IMR-90 (cell line): Measurements from ENCODE around the gene AIF1. TPM values are rescaled to one million over a fixed set of nuclear protein-coding genes. Genes with fewer than 3 reads are reported as not detected.

ENCODE experiments used
- ATAC-seq: fragments of 200-7000 bp; cut with Tn5 transposase; 2 replicates; pipeline ENCODE4 v1.9.1; 2020; ENCODE audit warnings: low read depth, mild to moderate bottlenecking, moderate library complexity
- Bru-seq: library from RNA; stranded (reverse); fragments of 400-500 nt; gene quantifications from one replicate; lab custom pipeline; 2021; lab: Mats Ljungman, UMichigan
- BruChase-seq, 2 experiments: library from RNA; stranded (reverse); fragments of 400-500 nt; gene quantifications; one replicate each; lab custom pipeline; 2021; lab: Mats Ljungman, UMichigan
- BruUV-seq: library from RNA; stranded (reverse); fragments of 400-500 nt; replicated peaks from 2 replicates; lab custom pipeline; 2021; lab: Mats Ljungman, UMichigan
- CTCF ChIA-PET: fragments of 300-600 bp; formaldehyde crosslinking; extraction: SDS; loops from one replicate; lab custom pipeline; 2021; ENCODE audit warnings: antibody characterized with exemption; lab: Yijun Ruan, JAX
- POLR2A ChIA-PET: fragments of 300-600 bp; sonication (Branson Sonifier 250); formaldehyde crosslinking; loops from one replicate; lab custom pipeline; 2022; ENCODE audit warnings: antibody characterized with exemption; ENCODE audit not compliant: unreplicated experiment; lab: Charles Lee
- DNase-seq: peaks from one replicate; pipeline ENCODE4 v3.0.0; 2013
- H2AFZ ChIP-seq: replicated peaks from 2 replicates; pipeline ENCODE3; 2013; ENCODE audit warnings: low read length, mild to moderate bottlenecking; ENCODE audit not compliant: poor library complexity
- H2AK5ac ChIP-seq: 2 replicates; pipeline ENCODE4 v1.6.1; 2013; ENCODE audit warnings: low read depth, low read length, inconsistent platforms
- H2AK9ac ChIP-seq: replicated peaks from 2 replicates; pipeline ENCODE3; 2013; ENCODE audit warnings: mild to moderate bottlenecking, low read depth, low read length, moderate library complexity; ENCODE audit not compliant: poor library complexity
- H2BK120ac ChIP-seq: 2 replicates; pipeline ENCODE4 v1.6.1; 2013; ENCODE audit warnings: low read depth, low read length, inconsistent platforms
- H2BK15ac ChIP-seq: 3 replicates; pipeline ENCODE4 v1.6.1; 2013; ENCODE audit warnings: low read depth, low read length, inconsistent platforms
- H2BK20ac ChIP-seq: 2 replicates; pipeline ENCODE4 v1.6.1; 2013; ENCODE audit warnings: low read depth, mild to moderate bottlenecking, inconsistent platforms, low read length, moderate library complexity
- H2BK5ac ChIP-seq: 2 replicates; pipeline ENCODE4 v1.6.1; 2013; ENCODE audit warnings: mild to moderate bottlenecking, low read depth, low read length, inconsistent platforms; ENCODE audit not compliant: poor library complexity, severe bottlenecking
- H3K14ac ChIP-seq: replicated peaks from 2 replicates; pipeline ENCODE4 v1.6.1; 2013; ENCODE audit warnings: low read depth, low read length, inconsistent platforms
- H3K18ac ChIP-seq: 2 replicates; pipeline ENCODE4 v1.6.1; 2013; ENCODE audit warnings: low read depth, low read length, control low read depth
- H3K23ac ChIP-seq: 2 replicates; pipeline ENCODE4 v1.6.1; 2013; ENCODE audit warnings: low read depth, low read length, inconsistent platforms
- H3K27ac ChIP-seq: 2 replicates; pipeline ENCODE4 v1.5.1; 2013; ENCODE audit warnings: mild to moderate bottlenecking, control low read depth, low read length; ENCODE audit not compliant: insufficient read depth
- H3K27me3 ChIP-seq: 2 replicates; pipeline ENCODE4 v1.6.1; 2013; ENCODE audit warnings: low read length; ENCODE audit not compliant: control insufficient read depth, insufficient read depth
- H3K36me3 ChIP-seq: 2 replicates; pipeline ENCODE4 v1.6.1; 2013; ENCODE audit warnings: low read length, mixed read lengths; ENCODE audit not compliant: control insufficient read depth, insufficient read depth
- H3K4ac ChIP-seq: 2 replicates; pipeline ENCODE4 v1.6.1; 2013; ENCODE audit warnings: low read depth, low read length, inconsistent platforms
- H3K4me1 ChIP-seq: 2 replicates; pipeline ENCODE4 v1.6.1; 2013; ENCODE audit warnings: low read length, mixed read lengths; ENCODE audit not compliant: control insufficient read depth, insufficient read depth
- H3K4me2 ChIP-seq: 2 replicates; pipeline ENCODE4 v1.6.1; 2013; ENCODE audit warnings: low read depth, mild to moderate bottlenecking, control low read depth, low read length, moderate library complexity
- H3K4me3 ChIP-seq: 2 replicates; pipeline ENCODE4 v1.5.1; 2013; ENCODE audit warnings: low read depth, mild to moderate bottlenecking, control low read depth, low read length, moderate library complexity; ENCODE audit not compliant: insufficient read depth
- H3K56ac ChIP-seq: 2 replicates; pipeline ENCODE4 v1.6.1; 2013; ENCODE audit warnings: low read length, inconsistent platforms; ENCODE audit not compliant: insufficient read depth; ENCODE audit errors: extremely low read depth
- H3K79me1 ChIP-seq, 2 experiments: 2 replicates each; pipeline ENCODE4 v1.6.1; 2013; ENCODE audit warnings: low read length in 2 of 2, inconsistent platforms in 1 of 2, low read depth in 1 of 2
- H3K9ac ChIP-seq: 2 replicates; pipeline ENCODE4 v1.6.1; 2013; ENCODE audit warnings: low read depth, low read length, control low read depth
- H3K9me1 ChIP-seq: 2 replicates; pipeline ENCODE4 v1.6.1; 2013; ENCODE audit warnings: low read length, inconsistent platforms; ENCODE audit not compliant: insufficient read depth
- H3K9me3 ChIP-seq: 2 replicates; pipeline ENCODE4 v1.6.1; 2013; ENCODE audit warnings: low read length; ENCODE audit not compliant: control insufficient read depth, insufficient read depth
- H4K20me1 ChIP-seq: 2 replicates; pipeline ENCODE4 v1.6.1; 2013; ENCODE audit warnings: low read length, inconsistent platforms; ENCODE audit not compliant: insufficient read depth
- H4K5ac ChIP-seq: 2 replicates; pipeline ENCODE4 v1.6.1; 2013; ENCODE audit warnings: mild to moderate bottlenecking, low read depth, low read length, control low read depth
- H4K8ac ChIP-seq, 2 experiments: 2 replicates each; pipeline ENCODE4 v1.6.1; 2013; ENCODE audit warnings: low read depth in 2 of 2, low read length in 2 of 2, control low read depth in 1 of 2, inconsistent platforms in 1 of 2
- H4K91ac ChIP-seq: 2 replicates; pipeline ENCODE4 v1.6.1; 2013; ENCODE audit warnings: low read depth, low read length, inconsistent platforms; ENCODE audit not compliant: insufficient read depth
- CEBPB ChIP-seq: IDR thresholded peaks from 2 replicates; pipeline ENCODE4 v1.6.1; 2012; ENCODE audit warnings: low read depth, low read length, improper control_type of control experiment
- CHD1 ChIP-seq: IDR thresholded peaks from 2 replicates; pipeline ENCODE4 v1.6.1; 2012; ENCODE audit warnings: low read depth, low read length, improper control_type of control experiment
- FOS ChIP-seq: fragments of 150-350 bp; IDR thresholded peaks from 2 replicates; pipeline ENCODE4 v1.6.1; 2016; ENCODE audit warnings: low read depth, low read length
- MAFK ChIP-seq: IDR thresholded peaks from 2 replicates; pipeline ENCODE4 v1.6.1; 2012; ENCODE audit warnings: low read depth, low read length, improper control_type of control experiment
- NFE2L2 ChIP-seq: fragments of 150-350 bp; IDR thresholded peaks from 2 replicates; pipeline ENCODE4 v1.6.1; 2016; ENCODE audit warnings: low read depth, mild to moderate bottlenecking, low read length
- POLR2A ChIP-seq: IDR thresholded peaks from 2 replicates; pipeline ENCODE4 v1.6.1; 2012; ENCODE audit warnings: mild to moderate bottlenecking, low read depth, low read length
- RAD21 ChIP-seq: IDR thresholded peaks from 2 replicates; pipeline ENCODE4 v1.6.1; 2012; ENCODE audit warnings: low read length, improper control_type of control experiment
- RFX5 ChIP-seq: IDR thresholded peaks from 2 replicates; pipeline ENCODE4 v1.8.0; 2012; ENCODE audit warnings: low read depth, mild to moderate bottlenecking, low read length, moderate library complexity
- WGBS, 2 experiments: methylation state at CpG; one replicate each; pipeline versions ENCODE4 v1.1.5 to v1.1.7; 2013; ENCODE audit warnings: missing lambda C conversion rate in 2 of 2; ENCODE audit not compliant: insufficient read length in 1 of 2; ENCODE audit errors: extremely low coverage in 2 of 2; 5-methylcytosine and 5-hydroxymethylcytosine counted together
- dilution Hi-C: fragments of 300-500 bp; cut with HindIII; formaldehyde crosslinking; loops from one replicate; pipeline ENCODE4 v1.14.3; 2018; ENCODE audit warnings: low sequenced_read_pairs; ENCODE audit not compliant: unreplicated experiment
- in situ Hi-C: fragments of 300-500 bp; cut with MboI; formaldehyde crosslinking; loops from 3 replicates; pipeline ENCODE4 v1.14.3; 2019; ENCODE audit warnings: low sequenced_read_pairs, inconsistent platforms, mixed read lengths
- intact Hi-C: fragments of 100-400 bp; cut with micrococcal nuclease; formaldehyde crosslinking; loops from 2 replicates; pipeline ENCODE4 v1.10.0; 2022
- long read RNA-seq: library from polyadenylated mRNA; unstranded; transcript quantifications from one replicate; pipeline ENCODE4 v2.0.0, GENCODE V29; 2021; ENCODE audit not compliant: unreplicated experiment
- polyA plus RNA-seq, 3 experiments: library from polyadenylated mRNA; depleted of rRNA; stranded (reverse); fragments of >200 nt; gene quantifications; 2 replicates each; pipeline ENCODE4 v1.2.3, GENCODE V29; 2012; ENCODE audit warnings: low replicate concordance in 1 of 3
- total RNA-seq: library from RNA; depleted of rRNA; stranded (reverse); fragments of >200 nt; gene quantifications from 2 replicates; pipeline ENCODE4 v1.2.3, GENCODE V29; 2012; rRNA removed
- TF ChIP-seq, protein P1 (sequence below): fragments of 150-350 bp; IDR thresholded peaks from 2 replicates; pipeline ENCODE4 v1.6.1; 2017; ENCODE audit warnings: mild to moderate bottlenecking, antibody characterized with exemption, low read length, low read depth

Gene AIF1
- total RNA-seq (not detected in 2 replicates), polyA plus RNA-seq (2012; rRNA removed) (not detected in 2 replicates), Bru-seq, nascent RNA (percentile 18 among the genes with signal in this experiment), BruChase-seq, experiment 1, labeled RNA remaining after a 6-hour chase (not detected), BruChase-seq, experiment 2, labeled RNA remaining after a 2-hour chase (not detected)
- polyA plus RNA-seq (2012; cell fraction: cytosol; rRNA removed): not detected in 2 replicates
- not detected in 2 replicates for polyA plus RNA-seq (2012; cell fraction: nucleus; rRNA removed; ENCODE audit: low replicate concordance)
- long read RNA-seq: 0 reads

DNA sequence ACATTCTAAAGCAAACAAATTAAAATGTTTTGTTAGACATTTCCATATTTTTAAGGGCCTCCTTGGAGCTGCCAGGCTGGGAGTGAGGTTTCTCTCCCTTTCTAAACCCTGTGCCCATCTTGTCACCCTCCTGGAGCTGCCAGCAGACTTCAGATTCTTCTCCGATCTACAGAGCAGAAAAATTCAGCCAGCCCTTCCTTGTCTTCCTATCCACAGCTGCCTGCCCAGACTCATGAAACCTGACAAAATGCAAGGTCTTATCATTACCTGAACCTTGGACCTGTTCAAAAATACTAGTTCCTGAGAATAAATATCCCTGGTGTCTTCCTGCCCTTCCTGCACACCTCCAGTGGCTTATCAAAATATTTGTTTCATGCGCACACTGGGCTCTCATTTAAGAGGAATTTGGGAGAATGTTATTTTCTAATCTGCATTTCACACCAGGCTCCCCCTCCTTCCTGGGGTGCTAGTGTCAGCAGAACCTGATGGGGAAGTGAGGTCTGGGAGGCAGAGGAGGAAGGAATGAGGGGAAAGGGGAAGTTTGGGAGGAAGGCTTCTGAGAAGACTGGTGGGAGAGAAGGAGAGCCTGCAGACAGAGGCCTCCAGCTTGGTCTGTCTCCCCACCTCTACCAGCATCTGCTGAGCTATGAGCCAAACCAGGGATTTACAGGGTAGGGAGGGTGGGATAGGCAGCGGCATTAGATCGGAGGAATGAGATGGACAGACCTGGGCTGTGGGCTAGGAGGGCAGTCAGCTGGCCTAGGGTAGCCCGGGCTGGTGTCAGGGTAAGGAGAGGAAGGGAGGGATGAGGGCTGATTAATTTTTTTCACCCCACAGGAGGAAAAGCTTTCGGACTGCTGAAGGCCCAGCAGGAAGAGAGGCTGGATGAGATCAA is at the start of gene AIF1:
AIF1 (plus strand) TSS at position 551 of the 895 bp plus-strand sequence; CDS start at position 647, 96 bp downstream.
- no peak within 1 kb of the TSS for H2AK5ac ChIP-seq
- H3K4me1 ChIP-seq: no peaks in the 10 kb centered on the region
- H4K8ac ChIP-seq: no peak within 1 kb of the TSS
- no TSS peak for BruUV-seq
- no peak within 1 kb of the TSS for H3K9ac ChIP-seq
- DNase-seq (no peak), ATAC-seq (no peak)
- H3K9me3 ChIP-seq: no peaks in the 10 kb centered on the region
- no peak within 1 kb of the TSS for H3K4me2 ChIP-seq
- dilution Hi-C loops: no loop called here
- H3K27me3 ChIP-seq: peaks cover 7% of the 10 kb centered on the region
- no peak within 1 kb of the TSS for H2BK120ac ChIP-seq
- no peak within 1 kb of the TSS for H3K4me3 ChIP-seq
- H4K5ac ChIP-seq: no peak within 1 kb of the TSS
- H3K4ac ChIP-seq: no peak within 1 kb of the TSS
- no peak within 1 kb of the TSS for H3K14ac ChIP-seq
- H2AK9ac ChIP-seq: no peak within 1 kb of the TSS
- H3K36me3 ChIP-seq: no peaks in the 10 kb centered on the region
- H2BK20ac ChIP-seq: no peak within 1 kb of the TSS
- H3K27ac ChIP-seq: no peak within 1 kb of the TSS
- H3K18ac ChIP-seq: no peak within 1 kb of the TSS
- H4K20me1 ChIP-seq: 0 out of 2 replicates have a peak, but pooled peaks cover under 1% of the 10 kb centered on the region
- ChIA-PET POLR2A (no interaction called here), CTCF (interaction anchor here (0.7 kb wide), 1 partner anchor 19 kb away, joined by 7 read pairs; no protein-coding TSS in a partner anchor)
- no peak within 1 kb of the TSS for H2BK5ac ChIP-seq
- no peak within 1 kb of the TSS for H4K91ac ChIP-seq
- in situ Hi-C loops: no loop called here
- H2BK15ac ChIP-seq: no peak within 1 kb of the TSS
- H3K9me1 ChIP-seq: 0 out of 2 replicates have a peak, but pooled peaks cover 3% of the 10 kb centered on the region
- TF ChIP-seq RFX5 (no peak), MAFK (no peak), NFE2L2 (no peak), POLR2A (no peak), CEBPB (no peak), CHD1 (no peak), FOS (no peak), RAD21 (no peak)
- TF ChIP-seq, protein P1, sequence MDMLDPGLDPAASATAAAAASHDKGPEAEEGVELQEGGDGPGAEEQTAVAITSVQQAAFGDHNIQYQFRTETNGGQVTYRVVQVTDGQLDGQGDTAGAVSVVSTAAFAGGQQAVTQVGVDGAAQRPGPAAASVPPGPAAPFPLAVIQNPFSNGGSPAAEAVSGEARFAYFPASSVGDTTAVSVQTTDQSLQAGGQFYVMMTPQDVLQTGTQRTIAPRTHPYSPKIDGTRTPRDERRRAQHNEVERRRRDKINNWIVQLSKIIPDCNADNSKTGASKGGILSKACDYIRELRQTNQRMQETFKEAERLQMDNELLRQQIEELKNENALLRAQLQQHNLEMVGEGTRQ: no peak
- no peaks in the 10 kb centered on the region for H3K79me1 ChIP-seq
- no peak within 1 kb of the TSS for H3K23ac ChIP-seq
- no CpG with 5 or more reads among the region's 6 CpGs for WGBS, 2 experiments
- intact Hi-C loops: loop anchor here (2.0 kb wide), 1 partner anchor 54 kb away; no protein-coding TSS in a partner anchor
- peak within 1 kb of the TSS; percentile 44 for H2AFZ ChIP-seq
- no peak within 1 kb of the TSS for H3K56ac ChIP-seq
